Suprapubic skin (tissue), 4 donors: ENCODE results near the gene RNASEH2B.

ENCODE experiments used
- EP300 ChIP-seq: sonication (generic); formaldehyde crosslinking; IDR thresholded peaks from one replicate; pipeline ENCODE4 v1.6.1; 2017; ENCODE audit warnings: antibody characterized with exemption
- POLR2A ChIP-seq, 2 donors: fragments of 450-650 bp; IDR thresholded peaks; one replicate each; pipeline ENCODE4 v1.6.1; 2017; ENCODE audit warnings: antibody characterized with exemption in 2 of 2, mild to moderate bottlenecking in 2 of 2, moderate library complexity in 2 of 2
- POLR2AphosphoS5 ChIP-seq, 3 donors: sonication (generic); formaldehyde crosslinking; IDR thresholded peaks; one replicate each; pipeline ENCODE4 v1.6.1; 2017; ENCODE audit warnings: antibody characterized with exemption in 3 of 3
- TF ChIP-seq, protein P1 (sequence below), 2 donors: fragments of 200-600 bp in 1 of 2; fragments of 450-650 bp in 1 of 2; sonication (generic) in 1 of 2; IDR thresholded peaks; one replicate each; pipeline ENCODE4 v1.5.1; 2016 to 2019; ENCODE audit warnings: antibody characterized with exemption in 2 of 2, mild to moderate bottlenecking in 1 of 2, moderate library complexity in 1 of 2

DNA sequence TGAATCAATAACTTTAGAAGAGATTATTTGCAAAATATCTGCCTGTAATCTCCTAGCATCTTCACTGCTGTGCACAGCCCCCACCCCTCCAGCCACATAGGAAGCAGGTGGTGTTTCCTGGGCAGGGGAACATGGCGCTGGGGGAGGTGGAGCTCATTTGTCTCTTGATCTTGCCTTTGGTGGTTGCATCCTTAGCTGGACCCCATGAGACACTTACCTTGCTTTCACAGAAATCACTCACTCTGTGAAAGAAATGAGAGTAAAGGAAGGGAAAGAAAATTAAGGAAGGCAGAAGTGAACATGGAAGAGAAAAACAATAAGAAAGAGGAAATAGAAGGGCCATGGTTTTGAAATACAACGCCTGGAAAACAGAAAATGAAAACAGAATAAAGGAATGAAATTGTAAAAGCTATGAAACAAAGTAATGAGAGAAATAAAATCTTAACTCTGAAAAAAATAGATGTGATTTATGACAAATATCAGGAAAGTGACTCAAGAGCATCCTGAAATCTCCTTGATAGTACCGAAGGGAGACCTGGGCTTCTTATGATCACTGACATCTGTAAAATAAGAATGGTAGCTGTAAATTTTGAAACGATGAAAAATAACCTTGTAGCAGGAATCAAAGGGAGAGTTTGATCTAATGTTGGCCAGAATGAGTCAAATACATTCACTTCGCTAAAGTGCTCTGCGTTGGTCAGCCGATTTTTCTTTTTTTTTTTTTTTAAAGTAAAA, 17.2 kb upstream of the RNASEH2B start:
- TF ChIP-seq, protein P1, sequence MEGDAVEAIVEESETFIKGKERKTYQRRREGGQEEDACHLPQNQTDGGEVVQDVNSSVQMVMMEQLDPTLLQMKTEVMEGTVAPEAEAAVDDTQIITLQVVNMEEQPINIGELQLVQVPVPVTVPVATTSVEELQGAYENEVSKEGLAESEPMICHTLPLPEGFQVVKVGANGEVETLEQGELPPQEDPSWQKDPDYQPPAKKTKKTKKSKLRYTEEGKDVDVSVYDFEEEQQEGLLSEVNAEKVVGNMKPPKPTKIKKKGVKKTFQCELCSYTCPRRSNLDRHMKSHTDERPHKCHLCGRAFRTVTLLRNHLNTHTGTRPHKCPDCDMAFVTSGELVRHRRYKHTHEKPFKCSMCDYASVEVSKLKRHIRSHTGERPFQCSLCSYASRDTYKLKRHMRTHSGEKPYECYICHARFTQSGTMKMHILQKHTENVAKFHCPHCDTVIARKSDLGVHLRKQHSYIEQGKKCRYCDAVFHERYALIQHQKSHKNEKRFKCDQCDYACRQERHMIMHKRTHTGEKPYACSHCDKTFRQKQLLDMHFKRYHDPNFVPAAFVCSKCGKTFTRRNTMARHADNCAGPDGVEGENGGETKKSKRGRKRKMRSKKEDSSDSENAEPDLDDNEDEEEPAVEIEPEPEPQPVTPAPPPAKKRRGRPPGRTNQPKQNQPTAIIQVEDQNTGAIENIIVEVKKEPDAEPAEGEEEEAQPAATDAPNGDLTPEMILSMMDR (IDR thresholded peaks at IDR 0.05) = no peak
- no peak for TF ChIP-seq POLR2A (IDR thresholded peaks at IDR 0.05)
- TF ChIP-seq POLR2AphosphoS5 (IDR thresholded peaks at IDR 0.05) = no peak
- no peak for TF ChIP-seq EP300
